BJ (cell line): ENCODE results near the gene ARMC10. TPM values are rescaled to one million over a fixed set of nuclear protein-coding genes. Genes with fewer than 3 reads are reported as not detected.
A peak's percentile ranks its signal among the peaks of the same experiment; 100 is the strongest.
"Not testable (repeated sequence)": the region's sequence is repeated elsewhere in the genome, so short reads cannot be mapped to it uniquely, and the experiment has no call there.

ENCODE experiments used
- CTCF ChIA-PET: fragments of 350-600 bp; formaldehyde crosslinking; extraction: SDS; loops from one replicate; lab custom pipeline; 2021; ENCODE audit warnings: antibody characterized with exemption, inconsistent platforms; lab: Yijun Ruan, JAX
- POLR2A ChIA-PET: fragments of 300-600 bp; sonication (Branson Sonifier 250); formaldehyde crosslinking; extraction: SDS; loops from one replicate; lab custom pipeline; 2021; ENCODE audit warnings: antibody characterized with exemption; lab: Charles Lee
- DNase-seq: peaks from one replicate; pipeline ENCODE4 v3.0.0-alpha.2; 2011; ENCODE audit warnings: low read depth
- H3K27me3 ChIP-seq: 2 replicates; pipeline ENCODE4 v1.6.0; 2011; ENCODE audit warnings: low read length; ENCODE audit not compliant: control insufficient read depth, insufficient read depth
- H3K36me3 ChIP-seq: 2 replicates; pipeline ENCODE4 v1.5.1; 2011; ENCODE audit warnings: low read length; ENCODE audit not compliant: control insufficient read depth, insufficient read depth
- H3K4me3 ChIP-seq: 2 replicates; pipeline ENCODE4 v1.5.1; 2011; ENCODE audit warnings: low read depth, mild to moderate bottlenecking, control low read depth, low read length
- CTCF ChIP-seq: IDR thresholded peaks from 2 replicates; pipeline ENCODE4 v1.5.1; 2011; ENCODE audit warnings: low read depth, mild to moderate bottlenecking, control low read depth, inconsistent platforms, low read length, moderate library complexity; ENCODE audit not compliant: insufficient read depth
- polyA plus RNA-seq: library from polyadenylated mRNA; depleted of rRNA; stranded (reverse); fragments of >200 nt; gene quantifications from 2 replicates; pipeline ENCODE4 v1.2.3, GENCODE V29; 2011

Gene ARMC10
- polyA plus RNA-seq, 1 experiment, result 13.2 TPM

GRCh38 chr7:103106005-103106702 lies 31.2 kb downstream of the ARMC10 start:
- DNase-seq, result no peak
- no peak for TF ChIP-seq CTCF
- H3K4me3 ChIP-seq, result no peak overlapping the region
- H3K27me3 ChIP-seq, result no peaks in the 10 kb centered on the region
- CTCF ChIA-PET, result interaction anchor here (1.6 to 1.7 kb wide), 2 partner anchors 10 to 15 kb away, joined by 3 to 7 read pairs; no protein-coding TSS in a partner anchor
- H3K36me3 ChIP-seq, result peaks cover 2% of the 10 kb centered on the region; the same call in 1 of the 2 replicates
- POLR2A ChIA-PET, result no interaction called here

DNA sequence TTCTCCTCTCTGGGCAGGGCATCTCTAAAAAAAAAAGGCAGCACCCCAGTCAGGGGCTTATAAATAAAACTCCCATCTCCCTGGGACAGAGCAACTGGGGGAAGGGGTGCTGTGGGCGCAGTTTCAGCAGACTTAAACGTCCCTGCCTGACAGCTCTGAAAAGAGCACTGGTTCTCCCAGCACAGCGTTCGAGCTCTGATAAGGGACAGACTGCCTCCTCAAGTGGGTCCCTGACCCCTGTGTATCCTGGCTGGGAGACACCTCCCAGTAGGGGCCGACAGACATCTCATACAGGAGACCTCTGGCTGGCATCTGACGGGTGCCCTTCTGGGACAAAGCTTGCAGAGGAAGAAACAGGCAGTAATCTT lies 31.7 kb downstream of the ARMC10 start:
- POLR2A ChIA-PET, result interaction anchor here (0.6 kb wide), 1 partner anchor 15 kb away, joined by 3 read pairs; no protein-coding TSS in a partner anchor
- not testable (repeated sequence) for H3K36me3 ChIP-seq, H3K4me3 ChIP-seq, H3K27me3 ChIP-seq, DNase-seq
- CTCF ChIA-PET, result interaction anchor here (1.6 to 1.7 kb wide), 2 partner anchors 10 to 16 kb away, joined by 3 to 7 read pairs; no protein-coding TSS in a partner anchor

DNA sequence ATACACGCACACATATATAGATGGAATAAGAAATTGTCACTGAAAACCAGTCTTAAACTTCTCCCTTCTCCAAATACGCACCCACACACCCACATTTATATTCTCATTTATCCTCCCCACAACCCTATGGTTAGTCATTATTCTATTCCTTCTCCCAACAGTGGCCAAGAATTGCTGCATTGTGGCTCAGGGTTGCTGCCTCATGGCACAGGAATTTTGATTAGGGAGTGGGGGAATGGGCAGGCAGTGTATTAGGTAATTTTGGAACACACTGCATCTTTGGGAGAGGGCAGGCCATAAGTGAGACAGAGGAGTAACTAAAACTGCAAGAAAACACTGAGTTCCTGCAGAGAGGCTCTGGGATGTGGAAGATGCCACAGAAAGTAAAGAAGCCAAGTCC lies 38.2 kb downstream of the ARMC10 start:
- no peaks in the 10 kb centered on the region for H3K27me3 ChIP-seq
- H3K4me3 ChIP-seq, result no peak overlapping the region
- ChIA-PET CTCF (interaction anchor here (1.5 kb wide), 1 partner anchor 19 kb away, joined by 3 read pairs; no protein-coding TSS in a partner anchor), POLR2A (no interaction called here)
- TF ChIP-seq CTCF, result no peak
- peak; percentile 84 for DNase-seq
- no peaks in the 10 kb centered on the region for H3K36me3 ChIP-seq

DNA sequence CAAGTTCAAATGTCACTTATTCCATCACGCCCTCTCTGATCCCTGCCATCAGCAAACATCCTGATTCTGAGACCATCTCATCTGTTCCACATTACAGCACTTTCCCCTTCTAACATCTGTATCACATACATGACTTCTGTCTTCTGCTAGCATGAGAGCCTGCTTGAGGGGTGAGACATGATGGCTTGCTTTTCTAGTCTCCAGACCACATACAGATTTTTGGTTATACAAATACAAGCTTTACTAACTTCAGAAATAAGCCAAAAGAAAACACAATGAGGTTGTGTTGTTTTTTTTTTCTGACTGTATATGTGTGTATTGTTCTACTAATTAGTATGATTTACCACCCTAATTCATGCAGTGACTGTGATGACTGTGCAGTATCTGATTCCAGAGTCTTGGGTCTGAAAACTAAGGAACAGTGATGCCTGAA lies 39.7 kb downstream of the ARMC10 start:
- CTCF ChIA-PET, result no interaction called here

DNA sequence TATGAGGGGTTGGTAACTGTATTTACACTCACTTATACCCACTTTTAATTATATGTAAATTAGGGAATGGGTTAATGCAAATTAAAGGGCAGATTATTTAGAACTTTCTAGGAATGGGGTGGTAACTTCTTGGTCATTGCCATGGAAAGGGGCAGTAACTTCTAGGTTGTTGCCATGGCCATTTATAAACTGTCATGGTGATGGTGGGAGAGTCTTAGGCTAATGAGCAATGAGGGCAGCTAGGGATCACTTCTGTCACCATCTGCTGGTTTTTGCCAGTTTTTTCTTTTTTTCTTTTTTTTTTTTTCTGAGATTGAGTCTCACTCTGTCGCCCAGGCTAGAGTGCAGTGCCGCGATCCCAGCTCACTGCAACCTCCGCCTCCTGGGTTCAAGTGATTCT lies 40.8 kb downstream of the ARMC10 start:
- Histone ChIP-seq H3K36me3 (no peaks in the 10 kb centered on the region), H3K27me3 (no peaks in the 10 kb centered on the region), H3K4me3 (no peak overlapping the region)
- no peak for DNase-seq
- no peak for TF ChIP-seq CTCF
- CTCF ChIA-PET, result interaction anchor here (1.0 kb wide), 1 partner anchor 25 kb away, joined by 3 read pairs; no protein-coding TSS in a partner anchor
- POLR2A ChIA-PET, result no interaction called here

More for the DNA sequence above, 39.7 kb downstream of the ARMC10 start:
- Histone ChIP-seq H3K4me3 (no peak overlapping the region), H3K27me3 (no peaks in the 10 kb centered on the region), H3K36me3 (no peaks in the 10 kb centered on the region)
- TF ChIP-seq CTCF, result no peak
- POLR2A ChIA-PET, result no interaction called here
- DNase-seq, result no peak
